Adrenal gland (tissue), 12 donors: Measurements from ENCODE around the gene COPS6. TPM values are rescaled to one million over a fixed set of nuclear protein-coding genes. Genes with fewer than 3 reads are reported as not detected.

Source experiments
- DNase-seq, 7 donors: peaks; one replicate each; pipeline ENCODE4 v3.0.0-alpha.2; 2019 to 2020
- H3K27ac ChIP-seq, 5 donors: fragments of 200-600 bp; sonication (generic) in 4 of 5; 1 replicate in 3 of 5; 2 replicates in 2 of 5; pipeline versions ENCODE4 v1.5.1 to v1.8.0; 2016 to 2020; ENCODE audit warnings: mild to moderate bottlenecking in 1 of 5
- H3K27me3 ChIP-seq: fragments of 200-600 bp; 2 replicates; pipeline ENCODE4 v1.8.0; 2021
- H3K36me3 ChIP-seq, 2 donors: fragments of 200-600 bp; replicated peaks in 1 of 2; 1 replicate in 1 of 2; 2 replicates in 1 of 2; pipeline versions ENCODE4 v1.5.1 to v1.8.0; 2018 to 2022
- H3K4me1 ChIP-seq, 2 donors: fragments of 200-600 bp; replicated peaks in 1 of 2; 1 replicate in 1 of 2; 2 replicates in 1 of 2; pipeline versions ENCODE4 v1.5.1 to v1.8.0; 2018 to 2021
- H3K4me3 ChIP-seq, 4 donors: fragments of 200-600 bp; sonication (generic) in 3 of 4; one replicate each; pipeline ENCODE4 v1.5.1; 2016 to 2018
- H3K9me3 ChIP-seq, 3 donors: fragments of 200-600 bp; sonication (generic) in 1 of 3; replicated peaks in 1 of 3; 1 replicate in 2 of 3; 2 replicates in 1 of 3; pipeline versions ENCODE4 v1.5.1 to v1.8.0; 2016 to 2021
- CTCF ChIP-seq, 6 experiments: fragments of 450-650 bp in 4 of 6; fragments of 200-600 bp in 2 of 6; sonication (generic) in 1 of 6; IDR thresholded peaks; 1 replicate in 5 of 6; 2 replicates in 1 of 6; pipeline versions ENCODE4 v1.5.1 to v1.8.0; 2016 to 2021; ENCODE audit warnings: antibody characterized with exemption in 6 of 6, mild to moderate bottlenecking in 2 of 6, moderate library complexity in 1 of 6
- POLR2A ChIP-seq, 2 donors: fragments of 450-650 bp; IDR thresholded peaks; one replicate each; pipeline ENCODE4 v1.6.1; 2017; ENCODE audit warnings: antibody characterized with exemption in 2 of 2, mild to moderate bottlenecking in 2 of 2, moderate library complexity in 1 of 2
- WGBS, 4 donors: extraction: QIAGEN DNeasy Blood & Tissue Kit in 2 of 4; methylation state at CpG; one replicate each; pipeline versions ENCODE4 v1.1.5 to v1.1.7; 2013 to 2017; 5-methylcytosine and 5-hydroxymethylcytosine counted together
- intact Hi-C, 2 donors: fragments of 100-400 bp; cut with DNase I; formaldehyde crosslinking; loops; one replicate each; pipeline versions ENCODE4 v1.14.1 to v1.15.0; 2022 to 2023
- polyA plus RNA-seq, 3 donors: library from polyadenylated mRNA; stranded (reverse); fragments of 200-250 nt in 2 of 3; fragments of 350-450 nt in 1 of 3; fragmentation: Illumina TruSeq in 1 of 3; extraction: RNeasy Lipid Tissue Mini Kit (QIAGEN cat#74804) in 1 of 3; gene quantifications; one replicate each; pipeline ENCODE4 v1.2.3, GENCODE V29; 2013 to 2014
- total RNA-seq, 9 donors: library from RNA; depleted of rRNA in 4 of 9; stranded (reverse); fragments of >200 nt in 4 of 9; fragments of 120-200 nt in 1 of 9; fragmentation: NEBNext Ultra II Directional in 1 of 9; extraction: Animal tissue kit (Norgen Biotek cat#: 25700) in 1 of 9; gene quantifications; one replicate each; pipeline versions ENCODE4 v1.1.0 to v1.2.4, GENCODE V29; 2013 to 2023
- donor health status: healthy with polysubstance abuse.
- donor health status: Bipolar disorder and iron deficiency.
- donor health status: DM: yes; HTN: yes; CAD: no.
- donor health status: DM: no; HTN: no; CAD: no.
- donor health status: DM: no; HTN: no; CAD: no.
- donor health status: DM: yes; HTN: yes; CAD: no.

COPS6 gene
- total and polyA plus RNA-seq, 12 donors: 25.5 to 194 (median 108) TPM

- H3K27ac ChIP-seq: no peak overlapping the region
- H3K9me3 ChIP-seq: no peaks in the 10 kb centered on the region
- TF ChIP-seq POLR2A (IDR thresholded peaks at IDR 0.05) (no peak), CTCF (IDR thresholded peaks at IDR 0.05) (no peak)
- WGBS, 4 donors: 82 to 91% (median 85%) methylated on average over 22 to 25 of the region's 25 CpGs
- no peak overlapping the region for H3K4me3 ChIP-seq
- intact Hi-C loops: no loop called here
- H3K36me3 ChIP-seq: peaks cover 0 to 63% of the 10 kb centered on the region in 2 donors
- H3K27me3 ChIP-seq: no peaks in the 10 kb centered on the region
- DNase-seq: no peak
- peaks cover 3 to 4% of the 10 kb centered on the region in 2 donors for H3K4me1 ChIP-seq
These were observed 18.5 kb downstream of the COPS6 start for GRCh38 chr7:100107125-100107737.

- no peaks in the 10 kb centered on the region for H3K9me3 ChIP-seq
- no peak for TF ChIP-seq POLR2A (IDR thresholded peaks at IDR 0.05)
- no peak for TF ChIP-seq CTCF (IDR thresholded peaks at IDR 0.05)
- DNase-seq: no peak
- no peaks in the 10 kb centered on the region for H3K4me1 ChIP-seq
- intact Hi-C loops: no loop called here
- H3K4me3 ChIP-seq: no peak overlapping the region
- no peaks in the 10 kb centered on the region for H3K27me3 ChIP-seq
- H3K36me3 ChIP-seq: peaks cover 0 to 70% of the 10 kb centered on the region in 2 donors
- WGBS, 4 donors: 81 to 88% (median 83%) methylated on average over 10 to 11 of the region's 11 CpGs
- H3K27ac ChIP-seq: no peak overlapping the region
These were observed 19.1 kb downstream of the COPS6 start for GRCh38 chr7:100107890-100108289.

GRCh38 chr7:100109521-100110163 lies 20.9 kb downstream of the COPS6 start:
- TF ChIP-seq CTCF (IDR thresholded peaks at IDR 0.05): no peak
- no peak for TF ChIP-seq POLR2A (IDR thresholded peaks at IDR 0.05)
- Histone ChIP-seq H3K9me3 (no peaks in the 10 kb centered on the region), H3K27ac (no peak overlapping the region), H3K27me3 (no peaks in the 10 kb centered on the region), H3K36me3 (peaks cover 0 to 72% of the 10 kb centered on the region in 2 donors), H3K4me1 (no peaks in the 10 kb centered on the region), H3K4me3 (no peak overlapping the region)
- intact Hi-C loops: no loop called here
- DNase-seq: no peak
- WGBS, 4 donors: 80 to 89% (median 85%) methylated on average over 11 to 12 of the region's 12 CpGs

- Histone ChIP-seq H3K9me3 (no peaks in the 10 kb centered on the region), H3K4me1 (no peaks in the 10 kb centered on the region), H3K27me3 (no peaks in the 10 kb centered on the region), H3K27ac (no peak overlapping the region), H3K4me3 (no peak overlapping the region), H3K36me3 (peaks cover 0 to 72% of the 10 kb centered on the region in 2 donors)
- TF ChIP-seq CTCF (IDR thresholded peaks at IDR 0.05) (no peak), POLR2A (IDR thresholded peaks at IDR 0.05) (no peak)
- DNase-seq: no peak
- intact Hi-C loops: no loop called here
- 92 to 100% (median 95%) methylated on average over 4 to 7 of the region's 7 CpGs for WGBS, 4 donors
These were observed 22.4 kb downstream of the COPS6 start for GRCh38 chr7:100111156-100111555.
